ENCODE data around the gene IMMT.

- TF ChIP-seq MAX (IDR thresholded peaks at IDR 0.05; ENCODE audit: insufficient read depth, insufficient read length) (no peak), FOS (IDR thresholded peaks at IDR 0.05; ENCODE audit: borderline replicate concordance, insufficient read depth, low read length) (no peak), CTCF (IDR thresholded peaks at IDR 0.05; ENCODE audit: extremely low read depth in 1 of 2, insufficient read depth in 1 of 2, low read depth in 1 of 2, low read length in 2 of 2) (no peak), POLR2AphosphoS5 (IDR thresholded peaks at IDR 0.05; ENCODE audit: insufficient read depth, low read depth, low read length) (peak; percentile 40), POLR2A (IDR thresholded peaks at IDR 0.05; ENCODE audit: low read depth, low read length) (no peak), EZH2 (IDR thresholded peaks at IDR 0.05; ENCODE audit: borderline replicate concordance, low read depth, low read length, severe bottlenecking) (no peak)
These were observed 54.3 kb downstream of the IMMT start for GRCh38 chr2:86140969-86141392.

Measured in endothelial cell of umbilical vein (primary cell).